ENCODE data around the gene ZNF160.
"Not testable (repeated sequence)": the region's sequence is repeated elsewhere in the genome, so short reads cannot be mapped to it uniquely, and the experiment has no call there.

GRCh38 chr19:53028306-53028705 is 74.9 kb downstream of the ZNF160 start:
- not testable (repeated sequence) for TF ChIP-seq POLR2AphosphoS5, CTCF, EP300, POLR2A (IDR thresholded peaks at IDR 0.05)
